IPS-20b (cell line): ENCODE data around the gene CANT1.

ENCODE experiments used
- H3K27ac ChIP-seq: one replicate; pipeline ENCODE4 v1.5.1; 2013; ENCODE audit warnings: low read length
- H3K27me3 ChIP-seq: 2 replicates; pipeline ENCODE4 v1.6.1; 2013; ENCODE audit warnings: mild to moderate bottlenecking, low read length, inconsistent platforms; ENCODE audit not compliant: insufficient read depth
- H3K36me3 ChIP-seq: 2 replicates; pipeline ENCODE4 v1.6.1; 2013; ENCODE audit warnings: low read depth, mild to moderate bottlenecking, inconsistent platforms, low read length, moderate library complexity; ENCODE audit not compliant: insufficient read depth
- H3K4me1 ChIP-seq: 2 replicates; pipeline ENCODE4 v1.6.1; 2013; ENCODE audit warnings: mild to moderate bottlenecking, control low read depth, inconsistent platforms, low read length, moderate library complexity; ENCODE audit not compliant: insufficient read depth
- H3K4me3 ChIP-seq: 2 replicates; pipeline ENCODE4 v1.5.1; 2013; ENCODE audit warnings: mild to moderate bottlenecking, low read length, inconsistent platforms
- H3K9ac ChIP-seq: 2 replicates; pipeline ENCODE4 v1.6.1; 2013; ENCODE audit warnings: low read depth, mild to moderate bottlenecking, inconsistent platforms, low read length, moderate library complexity
- H3K9me3 ChIP-seq: 2 replicates; pipeline ENCODE4 v1.6.1; 2013; ENCODE audit warnings: mild to moderate bottlenecking, low read depth, low read length, inconsistent platforms; ENCODE audit not compliant: insufficient read depth

Gene CANT1

DNA sequence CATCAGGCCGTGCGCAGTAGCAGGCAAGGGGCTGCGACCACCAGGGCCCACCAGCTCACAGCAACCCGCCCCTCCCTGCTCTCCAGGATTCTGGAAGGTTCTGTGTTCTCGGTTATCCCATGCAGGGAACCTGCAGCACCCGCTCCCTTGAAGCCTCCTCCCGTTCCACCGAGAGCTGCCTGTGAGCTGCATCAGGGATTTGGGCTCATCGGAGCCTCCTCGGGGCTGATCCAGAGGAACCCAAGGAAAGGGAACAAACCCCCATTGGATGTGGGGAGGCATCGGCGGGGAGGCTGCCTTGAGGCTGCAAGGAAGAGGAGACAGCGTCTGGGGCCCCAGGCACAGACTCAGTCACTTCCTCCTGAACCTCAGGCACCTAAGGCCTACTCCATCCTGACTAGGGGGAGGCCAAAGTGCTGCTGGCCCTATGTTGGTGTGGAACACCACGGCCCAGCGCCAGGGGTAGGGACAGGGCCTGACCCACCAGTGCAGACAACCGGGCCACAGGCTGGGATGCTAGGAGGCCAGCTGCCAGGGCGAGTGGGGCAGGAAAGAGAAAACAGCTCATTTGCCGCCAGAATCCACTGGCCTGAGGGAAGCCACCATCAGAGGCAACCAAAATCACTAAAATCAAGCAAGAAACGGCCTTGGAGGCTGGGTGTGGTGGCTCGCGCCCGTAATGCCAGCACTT, 15.4 kb downstream of the CANT1 start:
- Histone ChIP-seq H3K4me1 (no peaks in the 10 kb centered on the region), H3K9ac (no peak overlapping the region), H3K4me3 (no peak overlapping the region), H3K27ac (no peak overlapping the region), H3K36me3 (peaks cover 33% of the 10 kb centered on the region), H3K9me3 (no peaks in the 10 kb centered on the region), H3K27me3 (no peaks in the 10 kb centered on the region)

DNA sequence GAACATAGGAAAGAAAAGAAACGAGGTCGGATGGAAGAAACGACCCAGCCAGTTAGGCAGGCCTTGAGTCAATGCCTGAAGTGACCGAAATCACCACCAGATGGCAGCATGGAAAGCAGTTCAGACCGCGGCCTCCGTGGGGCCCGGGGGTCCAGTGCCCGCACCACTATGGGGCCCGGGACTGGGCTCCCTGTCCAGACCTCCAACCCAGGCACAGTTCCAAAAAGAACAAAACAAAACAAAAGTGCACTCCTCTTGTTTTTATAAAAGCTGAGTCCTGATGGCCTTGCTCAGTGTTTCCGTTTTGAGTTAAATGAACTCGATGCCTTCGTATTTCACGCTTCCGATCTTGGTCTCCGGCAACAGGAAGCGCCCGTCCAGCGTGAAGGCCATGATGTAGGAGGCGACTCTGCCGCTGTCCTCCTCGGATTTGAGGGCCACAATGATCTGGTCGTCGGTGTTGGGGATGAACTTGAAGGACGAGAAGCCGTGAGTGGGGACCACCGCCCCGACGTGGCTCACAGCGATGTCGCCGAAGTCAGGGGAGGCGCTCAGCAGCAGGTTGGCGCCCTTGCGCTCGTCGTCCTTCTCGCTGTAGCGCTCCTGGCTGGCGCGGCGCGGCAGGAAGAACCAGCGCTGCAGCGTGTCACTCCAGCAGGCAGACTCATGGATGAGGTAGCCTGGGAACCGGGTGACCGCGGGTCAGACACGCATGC, 16.2 kb downstream of the CANT1 start:
- Histone ChIP-seq H3K9ac (no peak overlapping the region), H3K36me3 (peaks cover 33% of the 10 kb centered on the region), H3K4me3 (no peak overlapping the region), H3K27ac (no peak overlapping the region), H3K4me1 (no peaks in the 10 kb centered on the region), H3K27me3 (no peaks in the 10 kb centered on the region), H3K9me3 (no peaks in the 10 kb centered on the region)

DNA sequence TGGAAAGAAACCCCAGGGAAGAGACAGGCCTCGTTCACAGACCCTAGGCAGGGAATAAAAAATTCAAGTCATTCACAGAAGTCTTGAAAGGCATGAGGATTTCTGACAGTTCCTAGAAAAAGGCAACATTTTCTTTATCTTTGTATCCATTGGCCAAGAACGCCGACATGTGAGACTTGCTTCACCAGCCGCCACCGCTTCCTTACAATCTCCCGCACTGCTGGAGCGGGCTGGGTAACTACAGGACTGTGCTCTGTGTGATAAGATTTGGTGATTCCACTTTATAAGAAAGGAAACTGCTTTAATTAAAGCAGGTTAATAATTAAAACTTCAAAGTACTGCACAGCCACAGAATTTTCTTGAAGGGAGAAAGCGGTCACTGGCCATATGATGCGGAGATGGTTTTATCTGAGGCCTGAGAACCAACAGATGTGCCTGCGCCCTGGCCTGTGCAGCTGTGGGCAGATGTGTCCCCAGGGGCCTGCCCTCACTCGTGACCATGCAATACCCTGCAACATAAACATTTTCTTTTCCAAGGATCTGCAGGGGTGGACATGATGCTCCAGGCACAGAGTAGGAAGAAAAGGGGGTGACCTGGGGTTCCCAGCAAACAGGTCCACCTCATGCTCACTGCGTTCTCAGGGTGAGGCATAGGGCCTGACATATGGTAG, 16.9 kb downstream of the CANT1 start:
- Histone ChIP-seq H3K36me3 (peaks cover 33% of the 10 kb centered on the region), H3K9me3 (no peaks in the 10 kb centered on the region), H3K9ac (no peak overlapping the region), H3K4me3 (no peak overlapping the region), H3K4me1 (no peaks in the 10 kb centered on the region), H3K27ac (no peak overlapping the region), H3K27me3 (no peaks in the 10 kb centered on the region)

DNA sequence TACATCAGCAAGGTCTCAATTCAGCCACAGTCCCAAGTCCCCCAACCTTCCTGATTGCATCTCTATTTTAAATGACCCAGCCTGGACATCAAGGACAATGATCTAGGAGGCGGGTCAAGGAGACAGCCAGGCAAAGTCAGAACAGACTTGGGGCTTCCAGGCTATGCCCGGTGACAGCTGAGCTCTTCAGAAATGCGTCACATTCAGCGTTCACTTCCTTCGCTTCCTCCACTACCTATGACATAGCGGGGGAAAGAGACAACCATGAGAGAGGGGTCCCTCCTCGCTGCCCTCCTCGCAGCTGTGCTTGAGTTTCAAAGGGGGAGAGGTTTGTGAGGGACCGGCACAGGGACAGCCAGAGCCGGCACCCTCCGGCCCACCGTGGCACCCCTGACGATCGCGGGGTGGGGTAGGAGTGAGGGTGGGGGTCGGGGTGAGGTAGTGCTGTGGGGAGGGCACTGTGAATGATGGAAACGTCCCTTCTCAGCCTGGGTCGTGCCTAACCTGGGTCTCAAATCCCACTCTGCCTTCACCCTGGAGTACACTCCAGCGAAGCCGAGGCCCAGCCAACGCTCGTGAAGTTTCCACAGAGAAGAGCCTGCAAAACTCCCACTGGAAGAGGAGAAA, 17.5 kb downstream of the CANT1 start:
- Histone ChIP-seq H3K9ac (no peak overlapping the region), H3K36me3 (peaks cover 32% of the 10 kb centered on the region), H3K4me3 (no peak overlapping the region), H3K9me3 (no peaks in the 10 kb centered on the region), H3K4me1 (no peaks in the 10 kb centered on the region), H3K27ac (no peak overlapping the region), H3K27me3 (no peaks in the 10 kb centered on the region)

DNA sequence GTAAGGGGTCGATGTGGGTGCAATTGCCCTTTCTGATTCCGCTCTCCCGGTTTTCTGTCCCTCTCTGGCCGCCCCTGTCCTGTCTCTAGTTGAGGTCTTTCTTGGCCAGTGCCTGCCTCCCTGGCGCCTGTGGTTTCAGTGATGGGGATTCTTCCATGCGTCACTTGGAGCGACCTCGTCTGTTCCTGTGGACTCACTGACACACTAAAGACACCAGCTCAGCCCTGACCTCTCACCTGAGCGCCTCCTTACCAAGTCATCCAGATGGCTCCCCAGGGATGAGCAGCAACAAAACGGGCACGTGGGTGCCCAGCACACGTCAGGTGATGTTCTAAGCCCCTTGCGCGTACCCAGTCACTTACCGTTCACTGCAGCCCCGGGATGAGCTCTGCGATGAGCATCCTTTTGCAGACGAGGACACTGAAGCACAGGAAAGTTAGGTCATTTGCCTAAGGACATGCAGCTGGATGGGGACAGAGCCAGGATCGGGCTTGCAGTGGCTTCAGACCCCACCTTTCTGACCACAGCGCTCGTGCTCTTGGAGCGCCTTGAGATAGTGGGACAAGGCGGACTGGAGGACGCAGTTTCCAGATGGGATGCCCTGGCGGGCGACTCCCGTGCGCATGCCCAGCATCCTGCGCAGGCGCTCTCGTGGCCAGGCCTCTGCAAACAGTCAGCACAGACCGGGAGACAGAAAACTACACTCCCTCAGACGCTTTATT, 18.4 kb downstream of the CANT1 start:
- peaks cover 26% of the 10 kb centered on the region for H3K36me3 ChIP-seq
- no peak overlapping the region for H3K4me3 ChIP-seq
- peaks cover 5% of the 10 kb centered on the region for H3K4me1 ChIP-seq
- no peak overlapping the region for H3K27ac ChIP-seq
- H3K9me3 ChIP-seq = no peaks in the 10 kb centered on the region
- no peaks in the 10 kb centered on the region; the same call in 1 of the 2 replicates for H3K27me3 ChIP-seq
- no peak overlapping the region for H3K9ac ChIP-seq

DNA sequence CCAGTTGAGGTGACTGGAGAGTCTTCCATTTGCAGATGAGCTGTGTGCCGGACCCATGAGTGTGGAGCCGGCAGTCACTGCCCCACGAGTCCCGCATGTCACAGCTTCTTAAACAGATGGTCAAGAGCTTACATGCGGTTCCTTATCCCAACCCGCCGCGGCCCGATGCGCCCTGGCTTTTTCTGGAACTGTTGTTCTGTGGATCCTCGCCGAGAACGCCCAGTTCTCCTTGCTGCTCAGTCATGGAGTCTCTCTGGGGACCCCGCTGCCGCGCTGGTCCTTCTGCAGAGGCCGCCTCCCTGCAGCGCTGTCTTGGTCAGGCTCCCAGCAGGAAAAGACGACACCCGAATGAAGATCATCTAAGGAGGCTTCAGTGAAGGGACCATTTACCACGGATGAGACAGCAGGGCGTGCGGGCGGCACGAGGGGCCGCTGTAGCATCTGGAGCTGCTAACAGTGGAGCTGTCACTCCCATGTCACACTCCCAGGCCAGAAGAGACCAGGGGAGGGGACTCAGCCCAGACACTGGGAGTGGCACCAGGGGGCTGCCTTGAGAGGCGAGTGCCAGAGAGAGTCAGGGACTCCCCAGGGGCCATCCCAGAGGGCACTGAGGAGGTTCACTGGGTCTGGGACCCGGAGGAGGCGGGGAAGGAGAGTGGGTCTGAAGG, 19.1 kb downstream of the CANT1 start:
- Histone ChIP-seq H3K27me3 (no peaks in the 10 kb centered on the region; the same call in 1 of the 2 replicates), H3K4me1 (peaks cover 7% of the 10 kb centered on the region), H3K9ac (no peak overlapping the region), H3K27ac (no peak overlapping the region), H3K4me3 (no peak overlapping the region), H3K36me3 (peaks cover 19% of the 10 kb centered on the region), H3K9me3 (no peaks in the 10 kb centered on the region)

DNA sequence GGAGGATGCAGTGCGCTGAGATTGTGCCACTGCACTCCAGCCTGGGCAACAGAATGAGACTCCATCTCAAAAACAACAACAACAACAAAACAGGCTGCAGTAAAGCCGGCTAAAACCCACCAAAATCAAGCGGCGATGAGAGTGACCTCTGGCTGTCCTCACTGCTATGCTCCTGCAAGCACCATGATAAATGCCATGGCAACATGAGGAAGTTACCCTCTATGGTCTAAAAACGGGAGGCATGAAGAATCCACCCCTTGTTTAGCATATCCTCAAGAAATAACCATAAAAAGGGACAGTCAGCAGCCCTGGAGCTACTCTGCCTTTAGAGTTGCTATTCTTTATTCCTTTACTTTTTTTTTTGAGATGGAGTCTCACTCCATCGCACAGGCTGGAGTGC, 21.4 kb downstream of the CANT1 start:
- Histone ChIP-seq H3K4me1 (peaks cover 7% of the 10 kb centered on the region), H3K27ac (no peak overlapping the region)

DNA sequence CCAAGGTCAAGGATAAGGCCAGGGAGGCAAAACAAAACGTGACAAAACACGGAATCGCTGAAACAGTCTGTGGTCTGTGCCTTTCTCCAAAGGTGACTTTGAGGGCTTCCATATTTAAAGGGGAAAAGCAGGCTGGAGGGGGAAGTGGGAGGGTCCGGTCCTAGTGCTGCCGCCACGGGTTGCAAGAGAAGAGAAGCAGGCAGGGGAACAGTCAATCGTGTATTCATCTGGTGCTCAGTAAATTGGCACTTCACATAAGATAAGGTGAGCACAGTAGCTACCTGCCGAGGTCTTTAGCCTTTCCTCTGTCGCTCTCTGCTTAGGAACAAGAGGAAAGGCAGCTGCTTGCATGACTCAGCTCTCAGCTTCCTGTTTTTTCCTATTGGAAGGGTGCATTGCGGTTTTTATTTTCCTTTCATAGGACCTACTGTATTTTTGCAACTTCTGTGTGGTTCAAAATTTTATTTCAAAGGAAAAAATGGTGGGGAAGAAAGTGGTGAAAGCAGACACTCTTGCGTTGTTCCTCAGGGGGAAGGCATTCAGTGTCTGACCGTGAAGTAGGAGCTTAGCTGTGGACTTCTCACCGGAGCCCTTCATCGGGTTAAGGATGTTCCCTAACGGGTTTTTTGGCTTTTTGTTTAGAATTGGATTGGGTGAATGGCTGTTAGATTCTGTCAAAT, 22.8 kb downstream of the CANT1 start:
- Histone ChIP-seq H3K9ac (peak overlapping the region; percentile 38; the same call in 1 of the 2 replicates), H3K36me3 (peaks cover 9% of the 10 kb centered on the region; the same call in 1 of the 2 replicates), H3K9me3 (no peaks in the 10 kb centered on the region), H3K4me1 (peaks cover 7% of the 10 kb centered on the region), H3K27me3 (no peaks in the 10 kb centered on the region; the same call in 1 of the 2 replicates), H3K4me3 (peak overlapping the region; percentile 28; the same call in 1 of the 2 replicates), H3K27ac (no peak overlapping the region)

More for the DNA sequence above, 21.4 kb downstream of the CANT1 start:
- no peak overlapping the region for H3K4me3 ChIP-seq
- peaks cover 17% of the 10 kb centered on the region; the same call in 1 of the 2 replicates for H3K36me3 ChIP-seq
- no peaks in the 10 kb centered on the region for H3K9me3 ChIP-seq
- no peak overlapping the region for H3K9ac ChIP-seq
- no peaks in the 10 kb centered on the region; the same call in 1 of the 2 replicates for H3K27me3 ChIP-seq

DNA sequence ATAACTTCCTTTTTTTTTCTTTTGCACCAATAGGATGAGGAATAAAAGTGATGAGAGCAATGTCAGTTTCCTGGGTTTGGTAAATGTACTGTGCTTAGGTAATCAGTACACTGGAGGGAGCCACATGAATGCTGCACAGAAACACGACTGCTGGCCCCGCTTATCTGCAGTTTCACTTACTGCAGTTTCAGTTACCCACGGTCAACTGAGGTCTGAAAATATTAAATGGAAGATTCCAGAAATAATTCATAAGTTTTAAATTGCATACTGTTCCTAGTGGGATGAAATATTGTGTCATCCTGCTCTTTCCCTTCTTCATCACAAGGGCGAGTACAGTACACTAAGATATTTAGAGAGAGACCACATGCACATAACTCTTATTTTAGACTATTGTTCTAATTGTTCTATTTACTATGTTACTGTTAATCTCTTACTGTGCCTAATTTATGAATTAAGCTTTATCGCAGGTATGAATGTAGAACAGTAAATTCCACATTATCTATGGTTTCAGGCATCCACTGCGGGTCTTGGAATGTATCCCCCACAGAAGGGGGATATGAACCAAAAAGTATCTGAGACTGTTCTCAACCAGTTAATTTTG, 23.4 kb downstream of the CANT1 start:
- Histone ChIP-seq H3K4me1 (peaks cover 7% of the 10 kb centered on the region), H3K4me3 (peak overlapping the region; percentile 28; the same call in 1 of the 2 replicates), H3K27me3 (no peaks in the 10 kb centered on the region; the same call in 1 of the 2 replicates), H3K9me3 (no peaks in the 10 kb centered on the region), H3K36me3 (peaks cover 5% of the 10 kb centered on the region; the same call in 1 of the 2 replicates), H3K27ac (no peak overlapping the region), H3K9ac (peak overlapping the region; percentile 38; the same call in 1 of the 2 replicates)

DNA sequence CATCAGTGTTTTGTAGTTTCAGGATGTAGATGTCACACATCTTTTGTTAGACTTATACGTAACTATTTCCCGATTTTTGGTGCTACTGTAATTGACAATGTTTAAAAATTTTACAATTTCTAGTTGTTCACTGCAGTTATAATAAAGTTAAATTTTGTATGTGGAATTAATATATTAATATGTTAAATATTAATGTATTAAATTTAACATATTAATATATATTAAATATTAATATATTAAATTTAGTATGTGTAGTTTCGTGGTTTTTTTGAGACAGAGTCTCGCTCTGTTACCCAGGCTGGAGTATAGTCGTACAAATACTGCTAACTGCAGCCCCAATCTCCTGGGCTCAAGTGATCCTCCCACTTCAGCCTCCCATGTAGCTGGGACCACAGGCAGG, 24.2 kb downstream of the CANT1 start:
- no peak overlapping the region for H3K27ac ChIP-seq
- H3K4me1 ChIP-seq = peaks cover 7% of the 10 kb centered on the region
- no peaks in the 10 kb centered on the region for H3K36me3 ChIP-seq
- H3K9ac ChIP-seq = no peak overlapping the region
- no peak overlapping the region for H3K4me3 ChIP-seq
- no peaks in the 10 kb centered on the region for H3K9me3 ChIP-seq
- H3K27me3 ChIP-seq = no peaks in the 10 kb centered on the region; the same call in 1 of the 2 replicates
